ENCODE results near the gene DPYSL4.

- TF ChIP-seq, protein P1, sequence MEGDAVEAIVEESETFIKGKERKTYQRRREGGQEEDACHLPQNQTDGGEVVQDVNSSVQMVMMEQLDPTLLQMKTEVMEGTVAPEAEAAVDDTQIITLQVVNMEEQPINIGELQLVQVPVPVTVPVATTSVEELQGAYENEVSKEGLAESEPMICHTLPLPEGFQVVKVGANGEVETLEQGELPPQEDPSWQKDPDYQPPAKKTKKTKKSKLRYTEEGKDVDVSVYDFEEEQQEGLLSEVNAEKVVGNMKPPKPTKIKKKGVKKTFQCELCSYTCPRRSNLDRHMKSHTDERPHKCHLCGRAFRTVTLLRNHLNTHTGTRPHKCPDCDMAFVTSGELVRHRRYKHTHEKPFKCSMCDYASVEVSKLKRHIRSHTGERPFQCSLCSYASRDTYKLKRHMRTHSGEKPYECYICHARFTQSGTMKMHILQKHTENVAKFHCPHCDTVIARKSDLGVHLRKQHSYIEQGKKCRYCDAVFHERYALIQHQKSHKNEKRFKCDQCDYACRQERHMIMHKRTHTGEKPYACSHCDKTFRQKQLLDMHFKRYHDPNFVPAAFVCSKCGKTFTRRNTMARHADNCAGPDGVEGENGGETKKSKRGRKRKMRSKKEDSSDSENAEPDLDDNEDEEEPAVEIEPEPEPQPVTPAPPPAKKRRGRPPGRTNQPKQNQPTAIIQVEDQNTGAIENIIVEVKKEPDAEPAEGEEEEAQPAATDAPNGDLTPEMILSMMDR (IDR thresholded peaks at IDR 0.05), result no peak
- no peak for TF ChIP-seq POLR2A (IDR thresholded peaks at IDR 0.05)
Observed at GRCh38 chr10:132229096-132229495, 42.3 kb downstream of the DPYSL4 start.

All from Peyer's patch (tissue), 4 donors.